IPS-NIHi7 (cell line): Measurements from ENCODE around the gene GP2.

Source experiments
- DNase-seq: peaks from one replicate; pipeline ENCODE4 v3.0.0; 2012; ENCODE audit warnings: mixed read lengths; ENCODE audit errors: extremely low spot score

Gene GP2

DNA sequence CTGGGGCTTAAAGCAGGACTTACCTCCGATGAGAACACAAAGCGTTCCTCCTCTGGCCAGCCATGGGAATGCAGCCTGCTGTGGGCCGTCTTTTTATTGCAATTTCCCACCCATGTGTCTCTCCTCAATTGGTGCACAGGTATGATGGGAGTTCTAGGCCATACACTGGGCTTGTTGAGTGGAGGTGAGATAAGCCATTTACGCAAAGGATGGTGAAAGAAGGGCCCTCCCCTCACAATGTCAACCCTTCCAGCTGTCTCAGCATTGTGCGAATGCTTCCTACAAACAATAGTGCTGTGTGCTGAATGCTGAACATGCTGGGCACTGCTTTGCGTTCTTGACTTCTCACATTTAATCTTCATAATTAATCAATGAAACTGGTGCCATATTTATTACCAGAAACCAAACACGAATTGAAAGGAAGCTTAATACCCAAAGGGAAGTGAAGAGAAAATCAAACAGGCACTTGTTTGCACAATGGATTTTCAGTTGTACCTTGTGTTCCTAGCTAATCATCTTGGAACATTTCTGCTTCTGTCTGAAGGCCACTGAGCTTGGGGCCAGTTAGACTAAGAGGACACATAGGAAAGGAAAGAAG is at the start of gene GP2:
Gene GP2 (minus strand): TSS at position 70 of the 598 bp plus-strand sequence. CDS start 1,082 bp downstream, outside the sequence.
- DNase-seq, result no peak

DNA sequence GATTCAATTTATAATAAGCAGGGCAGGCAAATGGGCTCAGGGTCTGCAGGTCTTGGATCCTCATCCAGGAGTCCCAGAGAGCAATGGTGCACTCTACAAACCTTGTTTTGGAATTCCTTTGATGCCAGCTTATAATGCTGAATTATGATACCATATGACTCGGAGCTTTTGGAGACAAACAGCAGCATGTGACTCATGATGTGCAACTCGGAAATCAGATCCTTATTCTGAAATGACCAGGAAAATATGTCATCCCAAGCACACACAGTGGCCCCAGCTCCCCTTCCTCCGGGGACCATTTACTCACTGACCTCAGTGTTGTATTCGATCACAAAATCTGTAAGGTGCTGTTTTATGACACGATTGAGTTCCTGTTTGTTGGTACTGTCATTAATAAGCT is 45.4 kb upstream of the GP2 start:
- DNase-seq, result no peak

DNA sequence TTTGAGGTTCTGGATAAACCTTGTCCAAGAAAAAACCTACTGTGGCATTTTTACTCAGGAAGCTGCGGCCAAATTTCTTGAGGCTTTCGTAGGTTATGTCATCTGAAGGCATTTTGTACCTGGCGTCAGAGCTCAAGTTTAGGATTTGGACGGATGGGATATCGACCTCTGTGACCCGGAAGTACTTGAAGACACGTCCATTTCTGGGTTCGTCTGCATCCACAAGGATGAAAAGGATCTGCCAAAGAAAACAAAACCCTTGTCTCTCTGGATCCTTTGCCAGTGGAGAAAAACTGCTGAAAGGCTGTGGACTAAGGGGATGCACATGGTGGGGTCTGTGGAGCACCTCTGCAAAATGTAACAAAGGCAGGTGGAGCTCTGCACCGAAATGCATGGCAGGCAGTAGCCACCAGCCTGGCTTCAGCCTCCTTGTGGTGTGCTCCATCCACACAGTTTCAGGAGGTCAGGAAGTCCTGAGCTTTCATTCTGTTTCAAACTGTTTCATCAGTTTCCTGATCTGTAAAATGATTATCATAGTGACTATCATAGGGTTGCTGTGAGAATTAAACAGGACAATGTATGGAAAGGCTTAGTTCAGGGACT is 42.2 kb upstream of the GP2 start:
- no peak for DNase-seq

DNA sequence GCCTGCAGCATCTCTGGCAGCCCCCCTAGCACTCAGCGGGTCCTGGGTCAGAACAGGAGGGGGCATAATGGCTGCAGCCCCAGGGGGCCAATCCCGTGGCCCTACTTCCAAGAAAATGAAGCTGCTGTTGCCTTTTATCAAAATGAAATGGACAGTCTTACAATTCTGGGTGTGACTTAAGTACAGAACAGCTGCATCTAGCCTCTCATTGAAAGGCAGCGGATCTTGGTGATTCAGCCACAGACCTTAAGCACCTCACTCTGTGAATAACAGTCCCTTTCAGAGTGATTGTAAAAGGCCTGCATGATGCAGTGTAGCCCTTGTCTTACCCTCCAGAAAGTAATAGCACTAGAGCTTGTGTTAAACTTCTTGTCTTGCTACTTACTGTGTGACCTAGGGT is 36.7 kb upstream of the GP2 start:
- DNase-seq, result no peak

DNA sequence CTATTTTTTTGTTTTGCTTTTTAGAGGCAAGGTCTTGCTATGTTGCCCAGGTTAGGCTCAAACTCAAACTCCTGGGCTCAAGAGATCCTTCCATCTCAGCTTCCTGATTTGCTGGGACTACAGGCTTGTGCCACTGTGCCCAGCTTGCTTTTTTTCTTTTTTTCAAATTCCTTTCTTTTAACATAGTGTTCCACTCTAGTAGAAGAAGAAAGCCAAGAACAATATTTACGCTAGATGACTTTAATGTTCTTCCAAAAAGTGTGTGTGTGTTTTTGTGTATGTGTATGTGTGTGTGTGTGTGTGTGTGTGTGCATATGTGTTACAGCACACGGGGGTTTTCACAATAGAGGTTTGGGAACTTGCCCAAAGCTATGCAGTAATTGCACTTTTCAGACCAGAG is 35.9 kb upstream of the GP2 start:
- DNase-seq, result no peak

DNA sequence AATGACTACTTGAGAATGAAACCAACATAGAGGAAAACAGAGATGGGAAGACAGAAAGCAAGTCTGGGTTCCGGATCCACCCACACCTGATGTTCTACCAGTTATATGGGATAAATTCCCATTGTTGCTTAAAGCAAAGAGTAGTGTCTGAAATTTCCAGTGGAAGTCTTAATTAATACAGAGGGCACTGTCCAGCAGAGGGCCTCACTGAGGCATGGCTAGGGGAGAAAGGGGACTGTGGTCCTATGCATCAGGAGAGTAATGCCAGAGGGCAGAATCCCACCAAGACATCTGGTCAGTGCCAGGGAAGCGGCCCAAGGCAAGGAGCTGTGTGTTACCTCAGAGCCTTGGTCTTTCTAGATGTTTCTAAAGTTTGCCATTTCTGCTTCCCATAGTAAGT is 32.7 kb upstream of the GP2 start:
- DNase-seq, result peak; percentile 71

DNA sequence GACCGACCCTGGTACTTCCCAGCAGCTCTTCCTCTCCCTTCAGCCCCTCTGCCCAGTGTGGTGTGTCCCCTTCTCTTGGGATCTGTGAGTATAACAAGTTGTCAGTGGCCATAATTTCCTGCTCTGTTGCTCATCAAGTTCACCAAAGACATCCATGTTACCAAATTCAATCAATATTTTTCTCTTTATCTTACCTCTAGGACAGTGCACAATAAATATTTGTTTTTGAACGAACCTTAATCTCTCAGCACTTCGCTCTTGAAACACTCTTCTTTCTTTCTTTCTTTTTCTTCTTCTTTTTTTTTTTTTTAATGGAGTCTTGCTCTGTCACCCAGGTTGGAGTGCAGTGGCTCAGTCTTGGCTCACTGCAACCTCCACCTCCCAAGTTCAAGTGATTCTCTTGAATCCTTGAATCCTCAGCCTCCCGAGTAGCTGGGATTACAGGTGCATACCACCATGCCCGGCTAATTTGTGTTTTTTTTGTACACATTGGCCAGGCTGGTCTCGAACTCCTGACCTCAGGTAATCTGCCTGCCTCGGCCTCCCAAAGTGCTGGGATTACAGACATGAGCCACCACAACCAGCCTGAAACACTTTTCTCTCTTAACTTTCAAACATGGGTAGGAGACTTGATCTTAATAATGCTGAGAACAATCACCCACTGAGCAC is 27.9 kb upstream of the GP2 start:
- DNase-seq, result no peak

DNA sequence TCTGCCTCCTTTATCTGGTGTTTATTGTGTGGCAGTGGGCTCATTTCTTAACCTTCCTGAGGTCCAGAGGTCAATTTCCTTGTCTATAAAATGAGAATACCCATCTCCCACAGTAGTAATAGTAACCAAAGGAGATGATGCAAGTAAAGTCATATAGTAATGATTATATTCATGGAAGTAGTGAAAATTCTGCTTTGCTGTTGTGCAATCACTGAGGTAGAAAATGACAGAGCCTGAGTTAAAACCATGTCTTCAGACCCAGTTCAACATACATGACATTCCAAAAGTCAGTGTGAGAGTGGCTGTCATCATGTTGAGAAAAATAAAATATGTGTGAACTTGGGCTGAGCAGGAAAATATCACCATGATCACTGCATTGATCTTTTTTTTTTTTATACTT is 26.1 kb upstream of the GP2 start:
- DNase-seq, result no peak

DNA sequence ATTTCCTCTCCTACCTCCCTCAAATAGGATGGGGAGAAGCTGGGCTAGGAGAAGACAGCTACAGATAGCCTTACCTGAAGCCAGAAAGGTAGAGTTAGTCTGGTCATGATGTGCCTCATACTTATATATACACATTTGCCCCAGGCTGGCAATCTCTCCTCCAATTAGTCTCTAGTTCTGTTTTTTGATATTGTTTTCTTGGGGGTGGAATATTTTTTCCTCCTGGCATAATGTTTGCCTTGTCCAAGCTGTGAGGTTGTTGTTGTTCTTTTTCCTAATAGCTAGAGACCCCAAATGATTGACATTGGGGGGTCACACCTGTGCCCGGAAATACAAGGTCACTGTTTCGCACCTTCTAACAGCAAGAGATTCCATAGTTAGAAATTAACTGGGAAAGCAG is 25.3 kb upstream of the GP2 start, which contains the start of gene UMOD:
Gene UMOD (minus strand): TSS at position 101 of the 400 bp plus-strand sequence. CDS start 1,978 bp downstream, outside the sequence.
- no peak for DNase-seq

DNA sequence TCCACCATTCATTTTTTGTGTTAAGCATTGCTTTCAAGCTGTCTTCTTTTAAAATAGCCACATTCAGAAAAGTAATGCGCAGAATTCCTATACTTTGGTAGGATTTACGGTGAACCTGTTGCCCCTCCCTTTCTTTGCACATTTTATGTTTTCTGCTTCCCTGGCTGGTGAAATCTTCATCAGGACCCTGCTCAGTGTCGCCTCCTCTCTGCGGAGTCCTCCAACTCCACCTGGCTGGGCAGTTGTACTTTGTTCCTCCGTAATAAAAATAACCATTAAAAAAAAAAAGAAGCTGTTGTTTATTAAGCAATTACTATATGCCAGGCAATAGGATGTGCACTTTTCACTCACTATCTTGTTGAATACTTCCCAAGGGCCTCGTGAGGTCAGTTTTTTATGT is 22.3 kb upstream of the GP2 start:
- peak; percentile 30 for DNase-seq

DNA sequence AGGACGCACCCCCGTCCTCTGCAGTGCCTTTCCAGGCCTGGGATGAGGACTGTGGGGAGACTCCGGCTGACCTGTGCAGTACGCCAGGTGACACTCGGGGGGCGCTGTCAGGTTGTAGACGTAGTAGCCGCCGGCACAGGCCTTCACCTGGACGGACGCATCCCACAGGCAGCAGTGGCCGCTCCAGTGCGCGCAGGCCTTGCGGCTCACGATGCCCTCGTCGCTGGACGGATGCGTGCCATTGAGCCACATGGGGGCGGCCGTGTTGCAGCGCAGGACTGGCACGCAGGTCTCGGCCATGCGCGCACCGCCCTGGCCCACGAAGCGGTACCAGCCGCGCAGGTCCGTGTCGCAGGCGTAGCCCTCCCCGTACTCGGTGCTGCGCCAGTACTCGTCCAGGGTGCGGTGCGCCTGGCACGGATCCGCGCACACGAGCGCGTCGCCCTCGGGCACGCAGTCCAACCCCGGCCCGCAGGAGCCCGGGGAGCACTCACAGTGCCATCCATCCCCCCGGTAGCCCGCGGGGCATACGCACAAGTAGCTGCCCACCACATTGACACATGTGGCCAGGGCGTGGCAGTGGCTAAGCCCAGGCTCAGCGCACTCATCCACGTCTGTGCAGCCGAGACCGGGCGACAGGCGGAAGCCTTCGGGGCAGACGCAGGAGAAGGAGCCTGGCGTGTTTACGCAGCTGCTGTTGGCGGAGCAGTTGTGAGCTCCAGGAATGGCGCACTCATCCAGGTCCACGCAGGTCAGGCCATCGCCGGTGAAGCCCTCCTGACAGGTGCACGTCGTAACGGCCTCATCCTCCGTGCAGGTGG is 21.3 kb upstream of the GP2 start:
- DNase-seq, result peak; percentile 78

DNA sequence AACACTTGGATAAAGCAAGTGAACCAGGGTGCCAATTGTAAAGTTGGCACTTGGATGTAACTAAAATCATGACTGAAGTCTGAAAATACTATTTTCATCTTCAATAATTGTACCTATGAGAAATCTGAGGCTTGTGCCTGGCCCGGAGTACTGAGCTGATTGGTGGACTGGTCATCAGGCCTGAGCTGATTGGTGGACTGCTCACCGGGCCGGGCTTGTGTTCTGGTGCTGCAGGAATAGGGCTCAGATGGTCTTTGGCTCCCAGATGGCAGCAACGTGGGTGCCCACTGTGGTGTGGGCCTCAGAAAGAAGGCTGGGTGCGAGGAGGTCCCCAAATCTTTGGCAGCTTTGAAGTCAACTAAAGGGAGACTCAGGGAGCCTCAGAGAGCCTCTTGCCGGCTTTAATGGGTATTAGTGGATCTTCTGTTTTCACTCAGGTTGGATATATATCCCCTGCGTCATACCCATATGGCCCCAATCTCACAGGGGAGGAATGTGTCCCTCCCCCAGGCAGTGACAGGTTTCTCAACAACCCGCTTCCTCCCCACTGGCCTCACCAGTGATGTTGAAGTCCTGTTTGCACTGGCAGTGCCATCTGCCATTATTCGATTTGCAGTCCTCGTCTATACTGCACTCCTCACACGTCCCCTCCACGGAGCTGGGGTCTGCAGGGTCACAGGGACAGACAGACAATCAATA is 20.5 kb upstream of the GP2 start:
- DNase-seq, result no peak

DNA sequence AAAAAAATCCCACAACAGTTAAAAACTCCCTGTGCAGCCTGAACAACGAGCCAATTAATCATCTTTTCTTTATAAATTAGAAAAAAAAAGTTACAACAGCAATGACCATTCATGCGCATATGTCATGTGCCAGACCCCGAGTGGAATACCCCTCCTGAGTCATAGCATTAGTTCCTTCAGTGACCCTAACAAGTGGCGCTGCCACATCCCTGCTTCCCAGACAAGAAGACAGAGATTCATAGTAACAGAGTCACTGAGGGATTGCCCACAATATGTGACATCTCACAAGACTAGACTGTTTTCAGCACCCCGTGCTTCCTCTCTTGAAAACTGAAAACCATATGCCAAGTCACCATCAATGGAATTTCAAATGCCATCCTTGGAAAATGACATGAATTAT is 17.3 kb upstream of the GP2 start:
- DNase-seq, result no peak

DNA sequence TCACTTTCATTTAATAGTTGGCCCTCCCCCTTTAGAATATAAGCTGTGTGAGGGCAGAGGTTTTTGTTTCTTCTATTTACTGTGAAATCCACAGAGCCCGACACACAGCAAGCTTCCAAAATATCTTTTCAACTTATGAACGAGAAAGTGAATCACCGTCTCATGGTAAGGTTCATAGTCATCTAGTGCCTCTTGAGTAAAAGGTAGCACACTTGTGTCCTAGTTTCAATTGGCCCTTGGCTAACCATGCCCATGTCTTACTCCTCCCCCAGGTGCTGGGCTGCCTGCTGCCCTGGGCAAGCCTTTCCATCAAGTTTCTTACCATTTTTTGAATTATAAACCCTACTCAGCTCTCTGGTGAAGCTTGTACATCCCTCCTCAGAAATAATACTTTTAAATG is 12.4 kb upstream of the GP2 start:
- DNase-seq, result no peak

DNA sequence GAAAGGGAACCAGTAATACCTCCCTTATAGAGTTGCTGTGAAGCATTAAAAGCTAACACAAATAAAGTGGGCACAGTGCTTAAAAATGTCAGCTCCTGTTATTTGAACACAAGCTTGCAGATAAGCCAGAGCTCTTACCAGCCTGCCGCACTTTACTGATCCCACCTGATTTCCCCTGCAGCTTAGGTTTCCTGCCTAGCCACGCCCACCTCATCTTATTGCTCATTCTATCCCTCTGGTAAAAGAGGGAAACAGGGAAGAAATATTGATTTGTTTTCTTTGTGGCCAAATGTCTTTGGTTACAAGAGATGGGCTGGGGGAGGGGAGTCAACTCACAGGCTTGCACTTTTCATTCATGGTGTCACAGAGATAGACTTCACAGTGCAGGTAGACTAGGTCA is 9.6 kb upstream of the GP2 start:
- no peak for DNase-seq

DNA sequence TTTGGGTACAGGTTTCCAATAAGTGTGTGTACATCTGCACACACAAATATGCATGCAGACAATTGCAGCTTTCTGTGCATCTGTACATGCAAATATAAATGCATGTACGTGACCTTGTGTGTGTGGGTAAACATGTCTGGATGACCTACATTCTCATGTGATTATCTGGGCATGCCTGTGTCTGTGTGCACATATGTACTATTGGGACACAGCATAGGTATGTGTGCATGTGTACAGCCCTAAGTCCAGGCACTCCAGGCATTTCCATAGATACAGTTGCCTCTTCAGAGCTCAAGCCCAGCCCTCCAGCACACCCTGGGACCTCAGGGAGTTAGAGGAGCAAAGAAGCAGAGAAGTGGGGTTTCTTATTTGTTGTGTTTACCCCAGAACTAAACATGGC is 7.1 kb upstream of the GP2 start:
- no peak for DNase-seq

DNA sequence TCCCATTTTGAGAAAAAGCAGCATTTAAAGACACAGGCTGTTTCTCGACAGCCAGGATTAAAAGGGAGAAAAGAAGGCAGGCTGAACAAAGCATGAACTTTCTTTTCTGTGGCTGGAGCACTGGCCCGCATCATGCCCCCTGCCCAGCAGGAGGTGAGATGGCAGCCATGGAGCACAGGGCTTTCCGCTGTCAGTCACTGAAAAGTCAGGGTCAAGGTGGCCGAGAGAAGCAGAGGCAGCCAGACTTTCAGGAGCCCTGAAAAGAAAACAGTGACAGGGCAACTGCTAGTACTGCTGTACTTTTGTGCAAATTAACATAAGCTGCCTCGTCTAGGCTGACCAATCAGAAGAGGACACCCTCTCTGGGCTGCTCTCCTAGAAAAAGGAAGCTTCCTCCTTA is 5.8 kb upstream of the GP2 start:
- DNase-seq, result no peak

DNA sequence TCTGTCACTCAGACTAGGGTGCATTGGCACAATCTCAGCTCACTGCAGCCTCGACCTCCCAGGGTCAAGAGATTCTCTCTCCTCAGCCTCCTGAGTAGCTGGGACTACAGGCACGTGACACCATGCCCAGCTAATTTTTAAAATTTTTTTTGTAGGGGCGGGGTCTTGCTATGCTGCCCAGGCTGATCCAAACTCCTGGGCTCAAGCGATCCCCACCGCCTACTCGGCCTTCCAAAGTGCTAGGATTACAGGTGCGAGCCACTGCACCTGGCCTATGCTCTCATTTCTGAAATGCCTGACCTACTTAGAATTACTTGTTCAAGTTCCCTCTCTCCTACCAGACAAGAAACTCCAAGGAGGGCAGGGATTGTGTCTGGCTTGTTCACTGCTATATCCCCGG is 5.1 kb upstream of the GP2 start:
- no peak for DNase-seq

DNA sequence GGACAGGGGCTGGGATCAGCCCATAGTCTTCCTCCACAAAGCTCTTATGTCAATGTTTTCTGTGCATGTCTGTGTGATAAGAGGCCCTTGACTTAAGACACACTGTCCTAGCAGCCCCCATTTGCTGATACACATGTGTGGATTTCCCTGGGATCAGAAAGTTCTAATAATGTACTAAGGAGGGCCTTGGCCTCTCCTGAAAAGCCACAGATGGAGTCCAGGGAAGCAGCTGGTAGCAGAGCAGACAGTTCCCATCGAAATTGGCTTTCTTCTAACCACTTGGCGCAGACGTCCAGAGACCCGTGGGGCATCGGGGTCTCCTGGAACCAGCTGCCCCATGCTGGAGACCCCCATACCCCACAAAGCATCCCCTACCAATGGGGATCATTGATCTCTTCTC is 4.3 kb upstream of the GP2 start:
- no peak for DNase-seq

DNA sequence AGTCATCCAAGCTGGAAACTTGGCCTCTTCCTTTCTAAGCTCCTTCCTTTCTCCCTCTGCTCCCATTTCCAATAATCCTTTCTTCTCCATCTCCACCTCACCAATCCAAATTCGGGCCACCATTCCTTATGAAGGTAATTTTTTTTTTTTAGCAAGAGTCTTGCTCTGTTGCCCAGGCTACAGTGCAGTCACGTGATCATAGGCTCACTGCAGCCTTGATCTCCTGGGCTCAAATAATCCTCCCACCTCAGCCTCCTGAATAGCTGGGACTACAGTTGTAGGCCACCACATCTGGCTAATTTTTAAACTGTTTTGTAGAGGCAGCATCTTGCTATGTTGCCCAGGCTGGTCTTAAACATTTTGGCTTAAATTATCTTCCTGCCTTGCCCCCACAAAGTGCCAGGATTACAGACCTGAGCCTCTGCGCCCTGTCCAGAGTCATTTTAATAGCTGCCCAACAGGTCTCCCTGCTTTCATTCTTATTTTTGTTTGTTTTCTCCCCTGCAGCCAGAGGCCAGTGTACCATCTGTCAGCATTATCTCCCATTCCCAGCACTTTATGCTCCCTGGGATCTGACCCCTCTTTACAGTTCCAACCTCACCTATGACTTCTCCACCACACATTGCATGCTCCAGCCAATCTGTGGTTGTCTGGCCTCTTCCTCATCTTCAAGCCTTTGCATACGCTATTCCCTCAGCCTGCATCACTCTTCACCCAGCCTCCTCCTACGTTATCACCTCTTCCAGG is 2.3 kb upstream of the GP2 start:
- no peak for DNase-seq

DNA sequence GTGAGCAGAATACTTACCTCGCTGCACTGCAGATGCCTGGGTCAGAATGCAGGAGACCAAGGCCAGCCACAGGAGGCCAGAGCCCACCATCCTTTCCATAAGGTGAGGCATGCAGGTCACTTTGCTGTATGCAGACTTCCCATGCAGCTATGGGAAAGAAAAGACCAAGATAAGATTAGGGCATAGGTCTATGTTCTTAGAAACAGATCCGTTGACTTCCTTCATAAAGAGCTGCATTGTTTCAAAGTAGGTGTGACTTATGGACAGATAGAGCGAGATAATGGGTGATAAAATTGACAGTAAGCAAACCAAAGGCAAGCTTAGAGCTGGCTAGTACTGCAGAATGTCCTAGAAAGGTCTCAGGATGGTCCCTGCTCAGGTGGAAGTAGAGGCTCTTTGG is 992 bp downstream of the GP2 start:
- DNase-seq, result no peak
